Panc1 (cell line): ENCODE data around the gene HASPIN. TPM values are rescaled to one million over a fixed set of nuclear protein-coding genes. Genes with fewer than 3 reads are reported as not detected.

Experiments used
- ATAC-seq: fragments of 200-7000 bp; cut with Tn5 transposase; 2 replicates; pipeline ENCODE4 v1.9.1; 2020; ENCODE audit warnings: mild to moderate bottlenecking, moderate library complexity
- BruUV-seq: library from RNA; stranded (reverse); fragments of 400-500 nt; replicated peaks from 2 replicates; lab custom pipeline; 2021; lab: Mats Ljungman, UMichigan
- CTCF ChIA-PET: fragments of 300-600 bp; sonication (Branson Sonifier 250); formaldehyde crosslinking; loops from one replicate; lab custom pipeline; 2022; ENCODE audit warnings: antibody characterized with exemption; lab: Charles Lee
- POLR2A ChIA-PET: fragments of 300-600 bp; sonication (Branson Sonifier 250); formaldehyde crosslinking; loops from one replicate; lab custom pipeline; 2022; ENCODE audit warnings: antibody characterized with exemption; lab: Charles Lee
- DNase-seq: peaks from one replicate; pipeline ENCODE4 v3.0.0-alpha.2; 2010; ENCODE audit warnings: low read depth, low spot score
- H3K27ac ChIP-seq: 2 replicates; pipeline ENCODE4 v1.5.1; 2011; ENCODE audit warnings: mild to moderate bottlenecking, low read length, inconsistent platforms
- H3K27me3 ChIP-seq: fragments of 200-500 bp; sonication (Bioruptor generic); 2 replicates; pipeline ENCODE4 v1.6.0; 2014; ENCODE audit warnings: low read length, inconsistent platforms; ENCODE audit not compliant: control insufficient read depth, insufficient read depth
- H3K36me3 ChIP-seq: fragments of 200-500 bp; sonication (Bioruptor generic); 2 replicates; pipeline ENCODE4 v1.5.1; 2014; ENCODE audit warnings: inconsistent platforms, mild to moderate bottlenecking, low read length, moderate library complexity; ENCODE audit not compliant: control insufficient read depth, insufficient read depth
- H3K4me1 ChIP-seq: 2 replicates; pipeline ENCODE4 v1.5.1; 2011; ENCODE audit warnings: inconsistent platforms, mild to moderate bottlenecking, low read length, moderate library complexity; ENCODE audit not compliant: control insufficient read depth, insufficient read depth
- H3K4me3 ChIP-seq, 2 experiments: 2 replicates each; pipeline ENCODE4 v1.5.1; 2011 to 2012; ENCODE audit warnings: low read depth in 2 of 2, low read length in 2 of 2, mild to moderate bottlenecking in 2 of 2, inconsistent platforms in 1 of 2, moderate library complexity in 1 of 2
- H3K9me3 ChIP-seq: fragments of 200-500 bp; sonication (Bioruptor generic); 2 replicates; pipeline ENCODE4 v1.5.1; 2014; ENCODE audit warnings: low read depth, mild to moderate bottlenecking, inconsistent platforms, low read length, moderate library complexity; ENCODE audit not compliant: control insufficient read depth, insufficient read depth
- CTCF ChIP-seq: fragments of 450-650 bp; IDR thresholded peaks from 2 replicates; pipeline ENCODE4 v1.5.1; 2017; ENCODE audit warnings: mild to moderate bottlenecking
- POLR2AphosphoS5 ChIP-seq: IDR thresholded peaks from 2 replicates; pipeline ENCODE4 v1.6.1; 2012; ENCODE audit warnings: mild to moderate bottlenecking, low read depth, low read length, moderate library complexity
- SIN3A ChIP-seq: IDR thresholded peaks from 2 replicates; pipeline ENCODE4 v1.6.1; 2012; ENCODE audit warnings: low read depth, mild to moderate bottlenecking, low read length, moderate library complexity, borderline replicate concordance; ENCODE audit not compliant: insufficient read depth
- TCF7L2 ChIP-seq: IDR thresholded peaks from 2 replicates; pipeline ENCODE4 v1.6.1; 2011; ENCODE audit warnings: mild to moderate bottlenecking, low read depth, low read length, inconsistent platforms
- in situ Hi-C: cut with HindIII; loops from 2 replicates; pipeline ENCODE4 v1.10.0; 2016; ENCODE audit warnings: low sequenced_read_pairs, low pct_unique_long_range_greater_than_20kb
- intact Hi-C: fragments of 100-400 bp; cut with micrococcal nuclease; formaldehyde crosslinking; loops from one replicate; pipeline ENCODE4 v1.10.0; 2022; ENCODE audit not compliant: unreplicated experiment
- total RNA-seq: library from RNA; stranded (reverse); gene quantifications from one replicate; pipeline ENCODE4 v1.2.1, GENCODE V29; 2021; ENCODE audit not compliant: unreplicated experiment
- TF ChIP-seq, protein P1 (sequence below), 2 experiments: IDR thresholded peaks; 2 replicates each; pipeline ENCODE4 v1.6.1; 2011 to 2012; ENCODE audit warnings: low read depth in 2 of 2, control low read depth in 1 of 2, low read length in 1 of 2, mild to moderate bottlenecking in 1 of 2, moderate library complexity in 1 of 2; ENCODE audit not compliant: insufficient read depth in 1 of 2

Gene HASPIN
- total RNA-seq, 1 experiment from 2014 or later = 10.6 TPM

GRCh38 chr17:3773966-3774365 lies 50.3 kb downstream of the HASPIN start:
- in situ Hi-C loops (no loop called here), intact Hi-C loops (no loop called here)
- Histone ChIP-seq H3K27me3 (no peaks in the 10 kb centered on the region), H3K9me3 (no peaks in the 10 kb centered on the region), H3K4me3 (no peak overlapping the region), H3K36me3 (no peaks in the 10 kb centered on the region), H3K4me1 (no peaks in the 10 kb centered on the region), H3K27ac (no peak overlapping the region)
- TF ChIP-seq TCF7L2 (no peak), POLR2AphosphoS5 (no peak), CTCF (no peak), SIN3A (no peak)
- TF ChIP-seq, protein P1, sequence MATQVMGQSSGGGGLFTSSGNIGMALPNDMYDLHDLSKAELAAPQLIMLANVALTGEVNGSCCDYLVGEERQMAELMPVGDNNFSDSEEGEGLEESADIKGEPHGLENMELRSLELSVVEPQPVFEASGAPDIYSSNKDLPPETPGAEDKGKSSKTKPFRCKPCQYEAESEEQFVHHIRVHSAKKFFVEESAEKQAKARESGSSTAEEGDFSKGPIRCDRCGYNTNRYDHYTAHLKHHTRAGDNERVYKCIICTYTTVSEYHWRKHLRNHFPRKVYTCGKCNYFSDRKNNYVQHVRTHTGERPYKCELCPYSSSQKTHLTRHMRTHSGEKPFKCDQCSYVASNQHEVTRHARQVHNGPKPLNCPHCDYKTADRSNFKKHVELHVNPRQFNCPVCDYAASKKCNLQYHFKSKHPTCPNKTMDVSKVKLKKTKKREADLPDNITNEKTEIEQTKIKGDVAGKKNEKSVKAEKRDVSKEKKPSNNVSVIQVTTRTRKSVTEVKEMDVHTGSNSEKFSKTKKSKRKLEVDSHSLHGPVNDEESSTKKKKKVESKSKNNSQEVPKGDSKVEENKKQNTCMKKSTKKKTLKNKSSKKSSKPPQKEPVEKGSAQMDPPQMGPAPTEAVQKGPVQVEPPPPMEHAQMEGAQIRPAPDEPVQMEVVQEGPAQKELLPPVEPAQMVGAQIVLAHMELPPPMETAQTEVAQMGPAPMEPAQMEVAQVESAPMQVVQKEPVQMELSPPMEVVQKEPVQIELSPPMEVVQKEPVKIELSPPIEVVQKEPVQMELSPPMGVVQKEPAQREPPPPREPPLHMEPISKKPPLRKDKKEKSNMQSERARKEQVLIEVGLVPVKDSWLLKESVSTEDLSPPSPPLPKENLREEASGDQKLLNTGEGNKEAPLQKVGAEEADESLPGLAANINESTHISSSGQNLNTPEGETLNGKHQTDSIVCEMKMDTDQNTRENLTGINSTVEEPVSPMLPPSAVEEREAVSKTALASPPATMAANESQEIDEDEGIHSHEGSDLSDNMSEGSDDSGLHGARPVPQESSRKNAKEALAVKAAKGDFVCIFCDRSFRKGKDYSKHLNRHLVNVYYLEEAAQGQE (IDR thresholded peaks at IDR 0.05; ENCODE audit: insufficient read depth in 1 of 2, low read depth in 2 of 2, low read length in 1 of 2) = no peak
- ChIA-PET POLR2A (no interaction called here), CTCF (no interaction called here)
- ATAC-seq (no peak), DNase-seq (no peak)
- BruUV-seq = no TSS peak

Other genes with a start within 250 kb of the HASPIN start
- gene ASPA, start 247.9 kb upstream of the HASPIN start, total RNA-seq = not detected
- 0.31 TPM for gene TRPV3, start 166.1 kb upstream of the HASPIN start, total RNA-seq
- gene TRPV1, start 114.5 kb upstream of the HASPIN start, total RNA-seq = 3.4 TPM
- 8.4 TPM for gene SHPK, start 87.7 kb upstream of the HASPIN start, total RNA-seq
- 20.4 TPM for gene CTNS, start 87.1 kb upstream of the HASPIN start, total RNA-seq
- 122 TPM for gene TAX1BP3, start 55.3 kb upstream of the HASPIN start, total RNA-seq
- 65.9 TPM for gene EMC6, start 55.1 kb upstream of the HASPIN start, total RNA-seq
- 14.9 TPM for gene P2RX5, start 27.7 kb upstream of the HASPIN start, total RNA-seq
- gene ITGAE, start 77.3 kb downstream of the HASPIN start, total RNA-seq = 20.9 TPM
- gene NCBP3, start 122.3 kb downstream of the HASPIN start, total RNA-seq = 28.1 TPM
- gene CAMKK1, start 169.2 kb downstream of the HASPIN start, total RNA-seq = 6.7 TPM
- not detected for gene P2RX1, start 192.6 kb downstream of the HASPIN start, total RNA-seq
- 29.7 TPM for gene ATP2A3, start 240.5 kb downstream of the HASPIN start, total RNA-seq